HG03558 (cell line): ENCODE data around the gene GAS2.

Experiments
- ATAC-seq: cut with Tn5 transposase; IDR thresholded peaks from one replicate; pipeline ENCODE4 v1.9.1; 2021; ENCODE audit warnings: moderate number of reproducible peaks; ENCODE audit not compliant: unreplicated experiment; ENCODE audit errors: extremely low read depth

Gene GAS2

DNA sequence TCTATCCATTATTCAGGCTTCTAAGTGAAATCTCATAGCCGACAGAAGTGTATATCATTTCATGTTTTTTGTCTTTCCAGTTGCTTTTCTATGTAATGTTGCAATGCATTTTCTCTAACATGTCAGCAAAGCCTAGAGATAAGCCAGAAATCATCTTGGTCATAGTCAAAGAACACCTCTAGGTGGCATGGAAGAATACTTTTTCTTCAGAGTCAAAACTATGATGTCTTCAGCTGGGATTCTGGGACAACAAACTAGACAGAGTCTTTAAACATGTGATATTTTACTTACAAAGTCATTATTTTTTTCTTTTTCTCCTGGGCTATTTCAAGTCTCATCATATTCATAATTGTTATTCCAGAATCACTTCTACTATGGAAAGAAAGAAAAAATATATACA, 4.4 kb downstream of the GAS2 start:
- peak; percentile 27 for ATAC-seq

DNA sequence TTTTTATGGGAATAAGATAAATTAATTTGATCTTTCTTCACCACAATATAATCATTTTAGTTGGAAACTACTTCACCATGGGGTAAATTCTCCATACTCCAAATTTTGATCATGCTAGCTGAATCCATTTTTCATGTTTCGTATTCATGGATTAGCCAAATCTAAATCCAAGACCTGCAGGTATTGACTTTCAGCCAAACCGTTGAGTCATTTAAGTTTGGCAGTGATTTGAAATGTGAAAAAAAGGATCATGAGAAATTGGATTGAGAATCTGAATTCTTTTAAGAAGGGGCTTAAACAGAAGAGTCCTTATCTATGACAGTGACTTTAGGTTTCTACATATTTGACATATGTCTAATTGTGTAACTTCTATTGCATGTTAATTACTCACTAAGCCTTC, 5.3 kb downstream of the GAS2 start:
- no peak for ATAC-seq

DNA sequence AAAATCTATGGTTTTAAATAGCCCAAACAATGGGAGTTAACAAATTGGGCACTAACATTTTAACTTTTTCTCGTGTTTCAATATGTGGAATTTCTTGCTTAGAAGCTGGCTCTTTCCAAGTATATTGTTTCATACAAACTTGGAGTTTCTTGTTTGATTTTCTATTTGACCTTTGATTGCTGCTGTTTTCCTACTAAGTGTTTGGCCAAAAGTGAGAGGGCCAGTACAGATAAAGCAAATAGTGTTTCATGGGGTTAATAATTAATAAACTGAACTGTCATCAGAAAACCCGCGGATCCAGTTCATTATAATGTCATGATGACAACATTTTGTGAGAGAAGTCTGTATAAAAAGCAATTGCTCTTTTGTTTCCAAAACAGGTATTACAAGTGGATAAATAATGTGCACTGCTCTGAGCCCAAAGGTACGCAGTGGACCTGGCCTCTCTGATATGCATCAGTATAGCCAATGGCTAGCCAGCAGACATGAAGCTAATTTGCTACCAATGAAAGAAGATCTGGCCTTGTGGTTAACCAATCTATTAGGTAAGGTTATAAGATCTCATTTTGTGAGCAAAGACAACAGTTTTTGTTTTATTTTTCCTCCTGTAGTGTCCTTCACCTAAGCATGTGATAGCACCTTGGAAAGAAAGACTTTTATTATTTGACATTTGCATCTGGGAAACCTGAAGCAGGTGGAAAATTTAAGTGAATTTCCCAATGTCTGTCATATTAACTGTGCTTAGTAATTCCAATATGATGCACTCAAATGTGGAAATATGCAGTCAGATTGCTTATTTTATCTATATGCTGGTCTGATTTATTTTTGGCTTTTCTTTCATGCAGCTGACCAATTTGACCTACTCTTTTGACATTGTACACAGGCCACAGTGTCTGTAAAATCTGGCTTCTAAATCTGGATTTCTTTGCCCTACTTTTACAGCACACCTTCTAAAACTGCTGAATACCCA, 8.3 kb downstream of the GAS2 start:
- no peak for ATAC-seq

DNA sequence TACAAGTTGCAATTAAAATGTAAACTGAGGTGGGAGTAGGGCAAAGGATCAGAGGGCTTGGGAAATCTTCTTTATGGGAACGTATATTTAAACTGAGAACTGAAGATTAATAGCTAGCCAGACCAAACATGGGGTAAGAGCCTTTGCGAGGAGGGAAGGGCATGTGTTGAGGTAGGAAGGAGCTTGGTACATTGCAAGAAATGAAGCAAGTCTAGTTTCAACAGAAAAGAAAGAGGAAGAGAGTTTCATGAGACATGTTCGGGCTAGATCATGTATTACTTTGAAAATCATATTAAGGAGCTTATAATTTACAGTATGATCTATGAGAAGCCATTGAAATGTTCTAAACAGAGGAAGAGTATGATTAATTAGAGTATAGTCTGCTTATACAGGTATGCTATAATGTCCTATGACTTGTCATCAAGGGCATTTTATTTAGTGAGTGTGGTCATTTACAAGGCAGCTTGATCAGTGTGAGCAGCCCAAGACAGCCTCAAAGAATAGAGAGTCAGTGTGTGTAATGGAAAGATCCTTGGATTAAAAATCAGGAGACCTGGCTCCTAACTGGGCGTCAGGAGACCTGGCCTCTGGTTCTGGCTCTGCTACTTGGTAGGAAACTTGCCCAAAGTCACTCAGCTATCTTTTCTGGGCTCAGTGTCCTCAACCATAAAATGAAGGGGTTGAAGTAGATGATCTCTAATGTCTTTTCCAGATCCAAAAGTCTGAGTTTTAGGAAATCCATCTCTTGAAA, 10.9 kb downstream of the GAS2 start:
- no peak for ATAC-seq

DNA sequence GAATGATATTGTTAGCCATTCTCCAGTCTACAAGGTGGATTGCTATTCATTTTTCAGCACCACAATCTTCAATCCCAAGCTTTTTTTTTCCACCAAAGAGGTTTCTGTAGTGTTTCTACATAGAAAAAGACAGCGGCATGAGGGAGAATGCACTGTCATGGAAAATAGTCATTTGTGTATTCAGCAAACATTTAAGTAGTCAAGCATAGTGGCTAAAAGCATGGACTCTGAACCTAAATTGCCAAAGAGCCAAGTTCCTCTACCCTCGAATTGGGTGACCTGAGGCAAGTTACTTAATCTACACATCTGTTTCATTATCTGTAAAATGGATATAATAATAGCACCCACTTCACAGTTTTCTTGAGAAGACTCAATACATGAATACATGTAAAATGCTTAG, 14.2 kb downstream of the GAS2 start:
- ATAC-seq: no peak

DNA sequence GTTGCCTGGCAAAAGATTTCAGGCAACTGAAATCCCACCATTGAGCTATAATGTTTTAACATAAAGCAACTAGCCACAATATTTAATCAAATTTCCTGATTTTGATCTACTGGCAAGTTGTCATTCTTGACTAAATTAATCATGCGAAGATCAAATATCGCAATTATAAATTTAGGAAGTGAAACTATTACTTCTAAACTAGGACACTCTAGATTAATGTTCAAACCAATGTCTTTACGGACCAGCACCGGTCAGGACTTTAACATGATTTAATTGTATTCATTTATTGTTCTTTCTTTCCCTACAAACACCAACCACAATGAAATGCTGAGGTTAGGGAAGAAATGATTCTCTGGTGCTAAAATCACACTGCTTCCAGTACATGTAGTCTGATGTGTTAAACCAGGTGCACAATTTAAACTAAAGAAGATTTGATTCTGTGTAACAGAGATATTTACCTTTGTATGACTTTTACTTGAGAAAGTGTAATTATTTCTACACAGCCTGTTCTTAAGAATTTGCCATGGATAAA, 14.9 kb downstream of the GAS2 start:
- peak; percentile 37 for ATAC-seq

DNA sequence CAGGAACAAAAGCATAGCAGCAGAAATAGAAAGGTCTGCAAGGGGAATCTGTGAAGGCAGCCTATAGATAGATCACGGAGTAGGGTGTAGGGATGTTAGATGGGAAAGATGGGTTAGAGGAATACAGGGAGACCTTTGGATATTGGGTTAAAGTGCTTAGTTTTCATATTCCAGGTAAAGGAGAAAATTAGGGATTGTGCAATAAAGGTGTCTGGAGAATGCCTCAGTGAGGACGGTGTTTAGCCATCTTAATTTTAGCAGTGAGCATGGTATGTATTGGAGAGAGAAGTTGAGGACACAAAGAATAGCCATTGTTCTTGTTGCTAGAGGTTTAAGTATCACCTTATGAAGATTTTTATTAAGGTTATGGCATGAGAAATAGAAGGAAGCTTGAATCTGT, 17.7 kb downstream of the GAS2 start:
- no peak for ATAC-seq

DNA sequence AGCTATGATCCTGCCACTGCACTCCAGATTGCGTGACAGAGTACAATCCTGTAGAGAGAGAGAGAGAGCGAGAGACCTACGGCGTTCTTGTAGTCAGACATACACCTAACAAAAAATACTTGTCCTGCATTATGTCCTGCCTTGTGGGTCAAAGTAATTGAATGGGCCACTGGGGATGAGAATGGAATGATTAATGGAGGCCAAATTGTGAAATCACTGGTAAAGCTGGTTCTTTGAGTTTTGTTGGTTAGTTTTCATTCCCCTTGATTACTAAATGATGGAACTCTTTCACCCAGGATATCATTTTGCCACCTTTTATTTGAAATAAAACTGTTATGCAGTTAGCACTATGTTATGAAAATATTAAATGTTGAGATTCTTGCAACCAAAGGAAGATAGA, 18.7 kb downstream of the GAS2 start:
- ATAC-seq: no peak

DNA sequence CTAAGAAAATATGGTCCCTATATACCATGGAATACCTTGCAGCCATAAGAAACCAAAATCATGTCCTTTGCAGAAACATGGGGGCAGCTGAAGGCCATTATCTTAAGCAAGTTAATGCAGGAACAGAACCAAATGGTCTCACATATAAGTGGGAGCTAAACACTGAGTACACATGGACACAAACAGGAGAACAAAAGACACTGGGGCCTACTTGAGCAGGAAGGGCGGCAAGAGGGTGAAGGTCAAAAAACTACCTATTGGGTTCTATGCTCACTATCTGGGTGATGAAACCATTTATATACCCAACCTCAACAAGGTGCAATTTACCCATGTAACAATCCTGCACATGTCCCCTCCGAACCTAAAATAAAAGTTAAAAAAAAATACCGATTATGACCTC, 22.5 kb downstream of the GAS2 start:
- ATAC-seq: no peak

DNA sequence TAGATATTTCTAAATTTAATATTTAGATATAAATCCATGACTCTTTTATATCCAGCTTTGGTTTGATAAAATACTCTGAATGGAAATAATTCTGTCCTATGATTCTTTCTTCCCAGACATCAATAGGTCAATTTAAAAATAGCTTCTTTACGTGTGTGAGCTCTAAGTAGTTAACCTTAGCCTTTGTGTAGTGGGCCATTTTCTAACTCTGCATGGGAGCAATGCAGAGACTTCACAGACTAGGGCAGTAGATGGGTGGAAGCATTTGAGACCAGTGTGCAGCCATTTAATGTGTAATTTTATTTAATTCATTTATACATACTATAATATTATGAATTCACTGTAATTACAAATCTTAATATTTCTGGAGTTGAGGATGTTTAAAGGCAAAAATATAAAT, 23.8 kb downstream of the GAS2 start:
- no peak for ATAC-seq

DNA sequence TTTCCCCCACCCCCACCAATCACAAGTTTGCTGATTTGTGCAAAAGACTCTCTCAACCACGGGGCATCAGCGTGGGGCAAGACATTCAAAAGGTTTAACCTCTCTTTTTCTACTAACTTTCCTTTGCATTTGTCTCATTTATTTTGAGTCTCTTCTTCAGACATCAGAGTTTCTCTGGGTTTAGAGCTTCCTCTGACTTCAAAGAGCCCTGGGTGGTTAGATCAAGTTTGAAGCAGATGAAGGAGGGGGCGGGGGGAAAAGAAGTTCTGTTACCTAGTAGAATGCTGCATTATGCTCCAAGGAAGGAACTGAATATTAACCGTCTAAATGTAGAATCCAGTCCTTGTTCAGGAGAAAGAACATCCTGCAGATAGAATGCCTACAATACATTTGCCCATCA, 24.5 kb downstream of the GAS2 start:
- ATAC-seq: no peak

DNA sequence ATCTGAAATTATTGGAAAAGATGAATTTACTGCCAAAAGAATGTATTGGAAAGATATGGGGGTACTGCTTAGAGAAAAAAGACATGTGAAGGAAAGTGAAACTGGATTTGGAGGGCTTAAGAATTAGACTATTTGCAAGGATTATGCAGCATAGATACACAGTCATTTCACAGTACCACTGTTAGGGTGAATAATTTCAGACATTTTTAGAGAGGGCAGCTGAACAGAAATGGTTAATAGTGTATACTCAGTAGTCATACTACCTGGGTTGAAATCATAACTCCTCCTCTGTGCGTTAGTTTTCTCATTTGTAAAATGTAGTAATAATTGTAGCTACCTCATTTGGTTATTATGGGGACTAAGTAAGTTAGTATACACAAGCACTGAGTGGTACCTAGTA, 33.0 kb downstream of the GAS2 start:
- ATAC-seq: peak; percentile 55

DNA sequence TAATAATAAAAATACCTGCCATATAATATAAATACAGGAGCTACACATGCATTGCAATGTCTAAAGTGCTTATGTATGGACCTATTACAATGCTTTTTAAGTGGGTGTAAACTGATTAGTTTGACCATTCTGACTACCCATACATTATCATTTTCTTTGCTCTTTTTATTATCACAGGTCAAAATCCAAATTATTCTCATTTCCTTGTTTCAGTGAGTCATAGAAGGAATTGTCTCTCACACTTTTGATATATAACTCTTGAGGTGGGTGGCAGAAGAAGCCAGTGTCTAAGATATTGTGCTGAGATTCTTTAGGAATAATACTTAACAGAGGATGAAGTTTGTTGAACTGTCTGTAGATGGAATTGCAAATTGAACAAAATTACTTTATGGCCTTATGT, 35.6 kb downstream of the GAS2 start:
- ATAC-seq: no peak

DNA sequence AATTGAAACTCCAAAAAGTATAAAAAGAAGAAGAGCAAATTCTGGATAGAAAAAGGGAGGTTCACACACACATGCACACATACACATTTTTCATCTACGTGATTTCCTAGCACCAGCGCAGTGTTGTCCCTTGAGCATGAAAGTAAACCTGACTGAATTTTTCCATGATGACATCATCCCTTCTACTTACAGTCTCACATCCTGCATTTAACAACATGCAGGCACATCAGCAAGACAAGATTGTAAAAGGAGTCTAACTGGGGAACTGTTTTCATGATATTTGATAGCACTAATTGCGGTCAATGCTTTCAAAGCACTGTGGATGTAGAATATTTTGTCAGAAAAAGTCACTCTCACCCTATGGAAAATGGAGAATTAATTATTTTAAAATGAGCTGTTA, 36.6 kb downstream of the GAS2 start:
- no peak for ATAC-seq

DNA sequence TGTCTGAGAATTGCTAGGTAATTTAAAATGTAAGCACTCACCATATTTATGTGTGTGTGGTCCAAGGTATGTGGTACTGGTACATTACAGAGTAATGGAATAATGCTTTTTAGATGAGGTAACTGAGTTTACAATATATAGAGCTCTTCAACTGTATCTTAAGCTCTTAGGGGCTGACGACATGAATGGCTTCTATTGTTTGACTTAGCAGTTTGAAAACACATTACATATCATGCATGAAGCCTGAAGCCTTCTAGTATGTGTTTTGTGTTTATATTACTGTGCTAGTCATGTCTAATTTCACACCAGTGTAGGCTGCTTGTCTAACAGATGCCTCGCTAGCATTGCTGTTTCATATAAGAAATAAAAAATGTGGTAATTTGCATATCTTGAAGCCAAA, 37.2 kb downstream of the GAS2 start:
- no peak for ATAC-seq

DNA sequence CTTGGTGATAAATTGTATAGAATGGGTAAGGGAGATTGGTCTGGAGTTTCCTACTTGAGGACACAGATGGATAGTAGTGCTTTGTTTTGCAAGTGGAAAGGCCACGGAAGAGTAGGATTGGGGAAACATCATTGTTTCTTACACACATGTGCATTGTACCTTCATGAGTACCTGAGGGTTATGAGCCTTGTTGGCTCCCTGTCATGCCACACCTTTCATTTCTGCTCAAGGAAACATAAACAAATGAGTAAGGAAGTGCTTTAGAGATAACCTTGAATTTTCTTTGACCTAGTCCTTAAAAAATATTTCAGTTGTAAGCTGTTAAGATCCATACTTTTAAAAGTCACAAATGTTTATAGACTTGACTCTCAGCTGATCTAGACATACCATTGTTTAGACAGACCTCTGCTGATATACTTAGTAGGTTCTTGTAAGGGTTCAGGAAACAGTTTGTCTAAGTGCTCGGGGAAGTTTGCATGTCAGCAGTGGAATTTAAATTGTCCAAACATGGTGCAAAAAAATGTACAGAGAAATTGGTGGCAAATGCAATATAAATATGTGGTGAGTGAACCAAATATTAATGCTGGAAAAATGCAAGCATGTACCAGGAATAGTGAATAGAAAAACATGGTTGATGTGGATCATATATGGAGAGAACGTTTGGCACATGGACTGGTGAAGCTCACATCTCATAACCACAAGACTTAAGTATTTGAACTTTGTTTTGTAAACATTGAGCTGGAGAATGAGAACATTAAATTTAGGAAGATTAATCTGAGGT, 40.9 kb downstream of the GAS2 start:
- ATAC-seq: no peak

DNA sequence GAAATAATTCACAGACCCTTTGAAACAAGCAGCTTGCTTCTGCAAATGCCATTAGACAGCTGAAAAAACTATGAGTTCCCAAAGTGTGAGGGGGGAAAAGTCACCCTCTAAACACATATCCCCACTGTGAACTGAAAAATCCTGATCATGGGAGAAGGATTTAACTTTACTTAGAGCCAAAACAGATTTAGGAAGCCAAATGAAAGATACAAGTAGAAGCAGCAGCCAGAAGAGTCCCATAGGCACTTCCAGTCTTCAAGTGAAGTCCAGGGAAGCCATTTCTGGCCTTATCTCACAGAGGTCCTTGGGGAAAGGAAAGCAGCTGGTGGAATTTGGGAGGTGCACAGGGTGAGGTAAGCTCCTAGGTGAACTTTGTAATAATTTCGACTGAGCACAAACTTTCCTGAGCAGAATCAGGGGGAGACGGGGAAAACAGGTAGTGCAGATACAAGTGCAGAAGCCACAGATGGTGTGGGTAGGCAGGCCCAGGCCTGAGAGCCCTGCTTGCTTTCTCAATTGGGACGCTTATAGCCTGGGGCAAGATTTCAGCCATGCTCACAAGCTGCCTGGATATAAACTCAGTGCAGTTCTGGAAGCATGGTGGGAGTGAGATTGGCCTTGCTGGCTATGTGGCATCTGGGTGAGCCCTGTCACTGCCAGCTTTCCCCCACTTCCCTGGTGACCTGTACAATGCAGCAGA, 44.8 kb downstream of the GAS2 start:
- ATAC-seq: no peak

DNA sequence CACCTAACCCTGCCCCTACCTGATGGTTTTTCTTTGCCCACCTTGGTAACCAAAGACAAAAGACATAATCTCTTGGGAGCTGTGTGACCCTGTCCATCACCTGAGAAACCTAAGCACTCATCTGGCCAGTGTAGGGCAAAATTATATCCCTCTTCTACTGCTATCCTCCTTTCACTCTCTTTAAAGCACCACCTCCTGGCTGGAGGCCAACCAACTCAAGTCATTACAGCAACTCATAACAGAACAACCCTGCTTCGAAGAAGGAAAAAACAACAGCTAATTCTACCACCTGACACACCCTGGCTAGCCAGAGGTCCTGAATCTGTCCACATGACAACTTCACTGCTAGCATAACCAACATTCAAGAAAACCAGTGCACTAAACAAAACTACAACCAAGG, 45.5 kb downstream of the GAS2 start:
- ATAC-seq: no peak

DNA sequence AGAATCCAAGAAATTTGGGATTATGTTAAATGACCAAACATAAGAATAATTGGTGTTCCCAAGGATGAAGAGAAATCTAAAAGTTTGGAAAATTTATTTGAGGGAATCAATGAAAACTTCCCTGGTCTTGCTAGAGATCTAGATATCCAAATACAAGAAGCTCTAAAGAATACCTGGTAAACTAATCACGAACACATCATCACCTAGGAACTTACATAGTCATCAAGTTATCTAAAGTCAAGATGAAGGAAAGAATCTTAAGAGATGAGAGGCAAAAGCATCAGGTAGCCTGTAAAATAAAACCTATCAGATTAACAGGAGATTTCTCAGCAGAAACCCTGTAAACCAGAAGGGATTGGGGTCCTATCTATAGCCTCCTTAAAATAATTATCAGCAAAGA, 46.9 kb downstream of the GAS2 start:
- ATAC-seq: no peak

DNA sequence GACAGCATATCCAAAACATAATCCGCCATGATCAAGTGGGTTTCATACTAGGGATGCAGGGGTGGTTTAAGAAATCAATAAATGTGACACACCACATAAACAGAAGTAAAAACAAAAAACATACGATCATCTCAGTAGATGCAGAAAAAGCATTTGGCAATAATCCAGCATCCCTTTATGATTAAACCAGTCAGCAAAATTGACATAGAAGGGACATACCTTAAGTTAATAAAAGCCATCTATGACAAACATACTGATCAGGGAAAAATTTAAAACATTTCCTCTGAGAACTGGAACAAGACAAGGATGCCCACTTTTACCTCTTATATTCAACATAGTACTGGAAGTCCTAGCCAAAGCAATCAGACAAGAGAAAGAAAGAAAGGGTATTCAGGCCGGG, 49.6 kb downstream of the GAS2 start:
- ATAC-seq: no peak
